Lung (tissue), 12 donors: ENCODE measurements around the gene HSP90AA1. TPM values are rescaled to one million over a fixed set of nuclear protein-coding genes. Genes with fewer than 3 reads are reported as not detected.
A peak's percentile ranks its signal among the peaks of the same experiment; 100 is the strongest.

Experiments used
- ATAC-seq: fragments of 200-7000 bp; cut with Tn5 transposase; one replicate; pipeline ENCODE4 v1.9.1; 2020; ENCODE audit warnings: moderate number of reproducible peaks; ENCODE audit not compliant: insufficient read depth, low FRiP score
- DNase-seq, 3 donors: peaks; one replicate each; pipeline ENCODE4 v3.0.0-alpha.2; 2013 to 2017
- H3K27ac ChIP-seq, 2 donors: one replicate each; pipeline ENCODE4 v1.5.1; 2013; ENCODE audit warnings: mild to moderate bottlenecking in 2 of 2, moderate library complexity in 2 of 2, control low read depth in 1 of 2, inconsistent platforms in 1 of 2, low read depth in 1 of 2, low read length in 1 of 2
- H3K27me3 ChIP-seq, 3 donors: one replicate each; pipeline ENCODE4 v1.5.1; 2013; ENCODE audit warnings: low read length in 2 of 3; ENCODE audit not compliant: control insufficient read depth in 3 of 3, insufficient read depth in 3 of 3
- H3K36me3 ChIP-seq, 4 donors: one replicate each; pipeline ENCODE4 v1.5.1; 2013; ENCODE audit warnings: low read length in 4 of 4, mild to moderate bottlenecking in 1 of 4, moderate library complexity in 1 of 4; ENCODE audit not compliant: control insufficient read depth in 4 of 4, insufficient read depth in 4 of 4
- H3K4me1 ChIP-seq, 5 donors: one replicate each; pipeline ENCODE4 v1.5.1; 2013; ENCODE audit warnings: low read length in 5 of 5, mild to moderate bottlenecking in 2 of 5, moderate library complexity in 1 of 5; ENCODE audit not compliant: control insufficient read depth in 5 of 5, insufficient read depth in 5 of 5
- H3K4me3 ChIP-seq: one replicate; pipeline ENCODE4 v1.5.1; 2013; ENCODE audit warnings: mild to moderate bottlenecking, control low read depth, moderate library complexity
- H3K9ac ChIP-seq, 2 donors: one replicate each; pipeline ENCODE4 v1.5.1; 2013; ENCODE audit warnings: low read length in 2 of 2, control low read depth in 1 of 2; ENCODE audit not compliant: insufficient read depth in 1 of 2
- H3K9me3 ChIP-seq, 4 donors: one replicate each; pipeline ENCODE4 v1.5.1; 2013; ENCODE audit warnings: low read length in 3 of 4, mild to moderate bottlenecking in 1 of 4, moderate library complexity in 1 of 4; ENCODE audit not compliant: control insufficient read depth in 4 of 4, insufficient read depth in 3 of 4
- WGBS, 2 donors: extraction: QIAGEN DNeasy Blood & Tissue Kit; methylation state at CpG; one replicate each; pipeline ENCODE4 v1.1.7; 2013; 5-methylcytosine and 5-hydroxymethylcytosine counted together
- polyA plus RNA-seq, 2 donors: library from polyadenylated mRNA; stranded (reverse); fragments of 200-250 nt; gene quantifications; one replicate each; pipeline ENCODE4 v1.2.1, GENCODE V29; 2013
- total RNA-seq, 2 donors: library from RNA; depleted of rRNA in 1 of 2; stranded (reverse); fragments of >200 nt in 1 of 2; gene quantifications; one replicate each; pipeline ENCODE4 v1.2.1, GENCODE V29; 2014 to 2021
- TF ChIP-seq, protein P1 (sequence below): IDR thresholded peaks from 2 replicates; pipeline ENCODE4 v1.5.1; 2012; ENCODE audit warnings: mild to moderate bottlenecking; ENCODE audit errors: control extremely low read depth, extremely low read depth
- donor health status: control.
- donor health status: control.
- donor health status: Bipolar disorder and iron deficiency.
- donor health status: healthy.
- donor health status: DM: yes; HTN: yes; CAD: no.

HSP90AA1 gene
- total and polyA plus RNA-seq, 4 donors: 187 to 1,106 (median 364) TPM

DNA sequence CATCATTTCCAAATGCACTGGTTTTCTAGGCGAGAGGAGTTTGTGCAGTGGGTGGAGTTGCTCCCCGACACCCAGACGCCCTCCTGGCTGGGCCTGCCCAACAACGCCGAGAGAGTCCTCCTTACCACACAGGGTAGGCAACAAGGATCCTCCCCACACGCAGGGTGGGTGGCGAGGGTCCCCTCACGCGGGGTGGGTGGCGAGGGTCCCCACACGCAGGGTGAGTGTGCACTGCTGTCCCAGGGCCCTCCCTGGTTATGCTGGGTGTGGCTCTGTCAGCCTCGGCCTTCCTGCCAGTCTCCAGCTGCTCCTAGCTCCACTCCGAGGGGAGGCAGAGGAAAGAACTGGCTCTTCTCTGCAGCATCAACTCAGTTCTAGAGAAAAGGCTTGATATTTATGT lies 42.3 kb downstream of the HSP90AA1 start:
- WGBS, 2 donors: 94 to 97% methylated on average over 13 of the region's 13 CpGs
- no peak overlapping the region for H3K4me3 ChIP-seq
- DNase-seq (no peak), ATAC-seq (no peak)
- TF ChIP-seq, protein P1, sequence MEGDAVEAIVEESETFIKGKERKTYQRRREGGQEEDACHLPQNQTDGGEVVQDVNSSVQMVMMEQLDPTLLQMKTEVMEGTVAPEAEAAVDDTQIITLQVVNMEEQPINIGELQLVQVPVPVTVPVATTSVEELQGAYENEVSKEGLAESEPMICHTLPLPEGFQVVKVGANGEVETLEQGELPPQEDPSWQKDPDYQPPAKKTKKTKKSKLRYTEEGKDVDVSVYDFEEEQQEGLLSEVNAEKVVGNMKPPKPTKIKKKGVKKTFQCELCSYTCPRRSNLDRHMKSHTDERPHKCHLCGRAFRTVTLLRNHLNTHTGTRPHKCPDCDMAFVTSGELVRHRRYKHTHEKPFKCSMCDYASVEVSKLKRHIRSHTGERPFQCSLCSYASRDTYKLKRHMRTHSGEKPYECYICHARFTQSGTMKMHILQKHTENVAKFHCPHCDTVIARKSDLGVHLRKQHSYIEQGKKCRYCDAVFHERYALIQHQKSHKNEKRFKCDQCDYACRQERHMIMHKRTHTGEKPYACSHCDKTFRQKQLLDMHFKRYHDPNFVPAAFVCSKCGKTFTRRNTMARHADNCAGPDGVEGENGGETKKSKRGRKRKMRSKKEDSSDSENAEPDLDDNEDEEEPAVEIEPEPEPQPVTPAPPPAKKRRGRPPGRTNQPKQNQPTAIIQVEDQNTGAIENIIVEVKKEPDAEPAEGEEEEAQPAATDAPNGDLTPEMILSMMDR: no peak
- H3K27me3 ChIP-seq: no peaks in the 10 kb centered on the region
- no peak overlapping the region for H3K27ac ChIP-seq
- no peaks in the 10 kb centered on the region for H3K4me1 ChIP-seq
- H3K9ac ChIP-seq: no peak overlapping the region
- H3K36me3 ChIP-seq: peaks cover 50 to 73% (median 57%) of the 10 kb centered on the region in 4 donors
- peaks cover 0 to 2% (median 0%) of the 10 kb centered on the region in 4 donors for H3K9me3 ChIP-seq

DNA sequence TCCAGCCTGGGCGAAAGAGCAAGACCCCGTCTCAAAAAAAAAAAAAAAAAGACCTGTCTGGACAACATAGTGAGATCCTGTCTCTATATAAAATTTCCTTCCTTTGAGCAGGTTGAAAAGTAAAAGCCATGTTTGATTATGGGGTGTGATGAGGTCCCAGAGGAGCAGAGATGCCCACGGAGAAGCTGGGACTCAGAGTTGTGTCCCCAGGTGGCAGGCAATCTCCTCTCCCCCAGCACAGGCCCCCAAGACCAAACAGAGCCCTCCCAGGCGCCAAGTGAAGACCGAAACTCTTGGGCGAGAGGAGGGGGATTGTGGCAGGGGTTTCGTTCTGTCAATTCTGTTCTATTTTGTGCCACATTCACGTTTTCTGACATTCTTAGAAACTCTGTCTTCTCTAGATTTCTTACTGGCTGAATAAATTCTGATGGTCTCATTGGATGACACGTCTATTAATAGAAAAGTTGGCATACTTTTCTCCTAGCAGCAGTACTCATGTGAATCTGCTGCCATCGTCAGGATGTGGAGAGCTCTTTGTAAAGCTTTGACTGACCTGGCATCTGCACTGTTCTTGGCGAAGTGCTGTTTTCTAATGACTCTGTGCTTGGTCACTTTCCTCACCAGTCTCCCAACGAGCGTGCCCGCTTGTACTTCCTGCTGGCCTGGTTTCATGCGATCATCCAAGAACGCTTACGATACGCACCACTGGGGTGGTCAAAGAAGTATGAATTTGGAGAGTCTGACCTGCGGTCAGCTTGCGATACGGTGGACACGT lies 43.4 kb downstream of the HSP90AA1 start:
- H3K27ac ChIP-seq: peak overlapping the region in 1 of 2 donors; percentile 42
- peaks cover 46 to 73% (median 57%) of the 10 kb centered on the region in 4 donors for H3K36me3 ChIP-seq
- 89 to 90% methylated on average over 22 of the region's 22 CpGs for WGBS, 2 donors
- no peak for ATAC-seq
- DNase-seq: peak in 1 of 3 donors; percentile 25
- H3K4me1 ChIP-seq: no peaks in the 10 kb centered on the region
- H3K27me3 ChIP-seq: no peaks in the 10 kb centered on the region
- peaks cover 0 to 2% (median 0%) of the 10 kb centered on the region in 4 donors for H3K9me3 ChIP-seq
- no peak overlapping the region for H3K4me3 ChIP-seq
- TF ChIP-seq, protein P1: no peak
- H3K9ac ChIP-seq: no peak overlapping the region

DNA sequence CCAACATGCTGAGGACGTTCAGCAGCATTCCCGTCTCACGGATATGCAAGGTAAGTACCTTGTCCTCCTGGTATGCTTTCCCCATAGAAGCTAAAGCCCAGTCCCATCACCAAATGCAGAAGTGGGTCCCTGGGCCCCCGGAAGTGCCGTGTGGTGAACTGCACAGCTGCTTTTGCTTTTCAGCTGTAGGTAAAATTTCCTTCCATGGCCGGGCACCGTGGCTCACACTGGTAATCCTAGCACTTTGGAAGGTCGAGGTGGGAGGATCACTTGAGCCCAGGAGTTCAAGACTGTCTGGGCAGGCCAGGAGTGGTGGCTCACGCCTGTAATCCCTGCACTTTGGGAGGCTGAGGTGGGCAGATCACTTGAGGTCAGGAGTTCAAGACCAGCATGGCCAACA lies 44.1 kb downstream of the HSP90AA1 start:
- H3K4me1 ChIP-seq: no peaks in the 10 kb centered on the region
- no peak for DNase-seq
- no peak overlapping the region for H3K9ac ChIP-seq
- no peak for ATAC-seq
- H3K27me3 ChIP-seq: no peaks in the 10 kb centered on the region
- no peak overlapping the region for H3K4me3 ChIP-seq
- TF ChIP-seq, protein P1: no peak
- peaks cover 0 to 2% (median 0%) of the 10 kb centered on the region in 4 donors for H3K9me3 ChIP-seq
- peaks cover 44 to 71% (median 53%) of the 10 kb centered on the region in 4 donors for H3K36me3 ChIP-seq
- WGBS, 2 donors: 94 to 97% methylated on average over 9 of the region's 9 CpGs
- no peak overlapping the region for H3K27ac ChIP-seq
